T47D (cell line): ENCODE data around the gene C1QTNF3.

Experiments
- DNase-seq, 2 experiments: peaks; one replicate each; pipeline versions ENCODE4 v3.0.0 to v3.0.0-alpha.2; 2011 to 2012; ENCODE audit warnings: low read depth in 1 of 2, low spot score in 1 of 2
- JUND ChIP-seq: IDR thresholded peaks from 2 replicates; pipeline ENCODE4 v1.6.1; 2012; ENCODE audit warnings: low read depth
- in situ Hi-C: cut with HindIII; loops from 2 replicates; pipeline ENCODE4 v1.10.0; 2016; ENCODE audit warnings: low sequenced_read_pairs, low pct_unique_long_range_greater_than_20kb

C1QTNF3 gene

DNA sequence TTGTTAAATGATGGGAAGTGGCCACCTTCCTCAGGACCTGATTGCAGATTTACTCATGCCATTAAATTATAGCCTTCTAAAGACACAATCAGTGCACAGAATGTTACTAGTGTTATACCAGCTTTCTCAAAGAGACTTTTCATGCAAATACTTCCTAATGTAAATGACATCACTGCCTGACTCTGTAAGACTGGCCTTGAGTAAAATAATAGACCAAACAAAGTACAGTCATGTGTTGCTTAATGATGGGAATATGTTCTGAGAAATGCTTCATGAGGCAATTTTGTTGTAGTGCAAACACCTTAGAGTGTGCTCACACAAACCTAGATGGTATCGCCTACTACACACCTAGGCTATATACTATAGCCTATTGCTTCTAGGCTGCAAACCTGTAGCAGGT lies 17.0 kb upstream of the C1QTNF3 start:
- no peak for TF ChIP-seq JUND
- DNase-seq, result no peak
- in situ Hi-C loops, result no loop called here

DNA sequence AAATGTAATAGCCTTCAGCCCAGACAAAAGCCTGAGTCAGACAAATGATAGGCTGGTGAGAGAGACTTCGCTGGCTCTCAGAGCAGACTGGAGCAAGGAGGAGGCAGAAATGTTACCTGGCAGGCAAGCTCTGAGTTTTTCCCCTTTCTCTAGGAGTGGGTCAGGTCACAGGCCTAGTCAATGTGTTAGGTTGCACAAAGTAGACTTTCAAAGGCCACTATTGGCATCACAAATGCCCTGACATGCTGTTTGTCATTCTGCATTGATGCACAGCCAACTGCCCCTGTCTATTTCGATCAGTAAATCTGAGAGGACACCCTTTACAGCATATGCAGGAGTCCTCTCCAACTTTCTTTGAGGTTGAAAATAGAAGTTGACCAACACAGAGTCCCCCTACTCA lies 15.5 kb upstream of the C1QTNF3 start:
- in situ Hi-C loops, result no loop called here
- no peak for TF ChIP-seq JUND
- no peak for DNase-seq

DNA sequence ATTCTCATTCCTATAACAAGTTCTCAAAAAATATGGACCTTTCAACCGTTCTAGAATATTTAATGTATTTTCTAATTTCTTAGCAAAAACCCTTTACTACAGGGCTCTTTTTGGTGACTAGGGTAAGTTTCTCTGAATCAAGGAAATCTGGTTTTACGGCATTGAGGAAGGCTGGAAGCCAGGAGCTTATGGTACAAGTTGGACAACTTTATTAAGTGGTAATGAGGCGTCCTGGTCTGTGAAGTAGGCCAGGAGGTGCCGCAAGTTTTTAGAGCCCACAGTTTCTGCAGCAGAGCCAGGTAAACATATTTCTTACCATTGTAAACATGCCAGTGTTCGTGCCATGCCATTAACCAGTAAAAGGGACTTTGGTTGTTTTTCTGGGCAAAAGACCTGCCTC lies 14.6 kb upstream of the C1QTNF3 start:
- peak in 1 of 2 experiments; percentile 57 for DNase-seq
- in situ Hi-C loops, result no loop called here

DNA sequence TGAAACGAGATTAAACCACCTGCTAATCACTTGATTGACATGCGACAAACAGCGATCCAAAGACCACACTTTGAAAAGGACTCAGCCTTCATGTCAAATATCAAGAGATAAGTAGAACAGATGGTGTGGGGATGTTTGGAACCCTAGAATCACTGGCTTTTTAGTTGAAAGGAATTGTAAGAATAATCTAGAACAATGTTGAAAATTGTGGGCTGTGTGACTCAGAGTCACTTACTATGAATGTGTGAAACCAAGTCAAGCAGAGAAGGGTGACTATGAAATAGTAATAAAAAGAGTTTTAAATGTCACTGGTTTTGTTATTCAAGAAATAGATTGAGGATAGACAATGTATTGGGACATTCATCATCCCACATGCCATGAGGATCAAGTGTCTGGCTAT lies 14.1 kb upstream of the C1QTNF3 start:
- in situ Hi-C loops, result no loop called here
- TF ChIP-seq JUND, result no peak
- DNase-seq, result no peak

More for the DNA sequence above, 14.6 kb upstream of the C1QTNF3 start:
- TF ChIP-seq JUND, result no peak

DNA sequence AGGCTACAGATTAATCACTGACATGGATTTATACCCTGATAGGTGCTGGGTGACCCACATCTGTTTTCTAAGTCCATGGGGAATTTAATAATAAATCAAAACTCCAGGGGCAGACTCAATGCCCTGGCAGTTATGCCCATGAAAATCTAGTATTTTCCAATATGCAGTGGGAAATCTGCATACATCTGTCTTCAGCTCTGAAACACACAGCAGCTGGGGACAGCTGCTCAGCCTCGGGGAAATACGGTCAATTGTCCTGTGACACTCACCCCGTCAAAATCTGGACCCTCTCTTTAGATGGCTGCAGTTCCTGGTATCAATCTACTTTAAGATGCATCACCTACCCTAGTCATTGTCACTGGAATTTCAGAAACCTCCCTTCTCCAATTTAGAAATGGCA lies 12.7 kb upstream of the C1QTNF3 start:
- no peak for TF ChIP-seq JUND
- in situ Hi-C loops, result no loop called here
- no peak for DNase-seq

DNA sequence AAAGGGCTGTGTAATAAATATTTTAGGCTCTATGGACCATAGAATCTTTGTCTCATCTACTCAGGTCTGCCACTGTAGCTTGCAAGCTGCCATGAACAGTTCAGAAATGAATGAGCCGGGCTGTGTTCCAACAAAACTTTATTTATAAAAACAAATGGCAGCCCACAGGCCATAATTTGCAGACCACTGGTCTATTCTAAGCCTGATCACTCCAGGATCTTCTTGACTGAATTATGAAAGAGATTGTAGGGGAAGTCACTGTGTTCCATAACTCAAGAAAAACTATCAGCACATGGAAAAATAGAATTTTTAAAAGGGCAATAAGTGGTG lies 11.4 kb upstream of the C1QTNF3 start:
- no peak for TF ChIP-seq JUND
- no peak for DNase-seq
- in situ Hi-C loops, result no loop called here

DNA sequence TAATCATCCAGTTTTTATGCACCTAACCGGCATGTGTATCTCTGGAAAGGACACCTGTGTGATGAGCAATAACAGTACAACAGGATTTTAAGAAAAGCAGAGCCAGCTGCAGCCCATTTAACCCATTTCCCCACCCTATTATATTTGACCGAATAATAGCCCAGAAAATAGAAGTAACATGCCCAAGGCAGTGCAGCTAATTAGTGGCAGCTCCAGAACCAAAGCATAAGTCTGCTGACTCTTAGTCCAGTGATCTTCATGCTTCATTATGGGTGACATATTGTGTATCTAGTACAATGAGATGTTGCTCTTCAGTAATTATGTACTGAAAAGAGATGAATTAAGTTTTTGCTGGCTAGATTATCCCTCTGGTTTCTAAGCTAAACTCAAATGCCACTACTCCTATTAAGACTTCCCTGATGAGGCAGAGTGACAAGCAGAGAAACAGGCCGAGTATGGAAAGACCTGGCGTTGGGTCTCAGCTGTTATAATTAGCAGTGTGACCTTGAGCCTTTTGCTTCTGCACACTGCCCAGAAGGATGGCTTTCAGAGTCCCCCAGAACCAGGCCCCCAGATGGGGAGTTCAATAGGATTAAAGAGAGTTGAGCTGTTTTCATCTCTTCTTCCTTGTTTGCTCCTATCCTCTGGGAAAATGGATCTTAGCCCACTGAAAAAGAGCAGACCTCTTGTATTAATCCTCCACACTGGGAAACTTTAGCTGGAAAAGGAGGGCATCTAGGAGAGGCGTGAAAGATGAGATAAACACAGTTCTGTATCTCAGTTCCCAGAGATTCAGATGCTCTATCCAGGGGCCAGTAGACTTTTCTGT lies 10.8 kb upstream of the C1QTNF3 start:
- no peak for TF ChIP-seq JUND
- in situ Hi-C loops, result no loop called here
- DNase-seq, result no peak

DNA sequence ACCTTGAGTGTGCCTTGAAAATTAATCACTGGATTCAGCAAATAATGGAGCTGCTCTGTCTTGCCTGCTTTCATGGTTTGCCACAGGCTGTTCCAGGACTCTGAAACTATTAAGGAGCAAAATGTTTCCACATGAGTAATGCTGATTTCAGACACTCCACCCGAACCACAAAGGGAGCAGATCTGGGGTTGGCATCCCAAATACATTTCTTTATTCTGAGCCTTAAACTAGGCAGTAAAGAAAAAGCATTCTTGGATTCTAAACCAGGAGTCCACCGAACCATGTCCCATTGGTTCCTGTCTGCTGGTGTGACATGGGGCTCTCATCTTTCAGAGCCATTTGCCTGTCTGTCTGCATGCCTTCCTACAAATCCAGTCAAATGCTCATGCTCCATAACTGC lies 10.1 kb upstream of the C1QTNF3 start:
- in situ Hi-C loops, result no loop called here
- DNase-seq, result no peak
- no peak for TF ChIP-seq JUND

DNA sequence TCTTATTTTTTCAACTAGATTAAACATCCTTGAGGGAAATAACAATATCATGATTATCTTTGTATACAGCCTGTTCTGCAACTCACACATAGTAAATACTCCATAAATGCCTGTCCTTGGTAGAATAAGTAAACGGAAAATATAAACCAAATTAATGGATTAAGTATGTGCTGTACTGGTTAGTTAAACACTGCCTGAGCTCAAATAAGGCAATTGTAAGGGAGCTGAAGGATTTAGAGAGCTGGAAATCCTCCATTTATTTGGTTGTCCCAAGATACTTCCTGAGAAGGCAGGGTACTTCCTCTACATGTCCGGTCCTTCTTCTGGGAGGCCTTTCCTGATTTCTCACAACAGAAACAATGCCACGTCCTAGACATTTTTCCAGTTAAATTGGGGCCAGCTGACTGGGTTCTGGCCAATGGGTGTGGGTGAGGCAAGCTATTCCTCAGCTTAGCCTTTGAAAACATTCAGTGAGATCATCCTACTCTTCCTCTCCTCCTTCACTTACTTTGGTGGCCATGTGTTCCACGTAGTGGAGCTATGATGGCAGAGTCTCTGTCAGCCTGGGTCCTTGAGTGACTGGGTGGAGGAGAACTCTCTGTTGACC lies 8.5 kb upstream of the C1QTNF3 start:
- no peak for TF ChIP-seq JUND
- in situ Hi-C loops, result no loop called here
- no peak for DNase-seq

DNA sequence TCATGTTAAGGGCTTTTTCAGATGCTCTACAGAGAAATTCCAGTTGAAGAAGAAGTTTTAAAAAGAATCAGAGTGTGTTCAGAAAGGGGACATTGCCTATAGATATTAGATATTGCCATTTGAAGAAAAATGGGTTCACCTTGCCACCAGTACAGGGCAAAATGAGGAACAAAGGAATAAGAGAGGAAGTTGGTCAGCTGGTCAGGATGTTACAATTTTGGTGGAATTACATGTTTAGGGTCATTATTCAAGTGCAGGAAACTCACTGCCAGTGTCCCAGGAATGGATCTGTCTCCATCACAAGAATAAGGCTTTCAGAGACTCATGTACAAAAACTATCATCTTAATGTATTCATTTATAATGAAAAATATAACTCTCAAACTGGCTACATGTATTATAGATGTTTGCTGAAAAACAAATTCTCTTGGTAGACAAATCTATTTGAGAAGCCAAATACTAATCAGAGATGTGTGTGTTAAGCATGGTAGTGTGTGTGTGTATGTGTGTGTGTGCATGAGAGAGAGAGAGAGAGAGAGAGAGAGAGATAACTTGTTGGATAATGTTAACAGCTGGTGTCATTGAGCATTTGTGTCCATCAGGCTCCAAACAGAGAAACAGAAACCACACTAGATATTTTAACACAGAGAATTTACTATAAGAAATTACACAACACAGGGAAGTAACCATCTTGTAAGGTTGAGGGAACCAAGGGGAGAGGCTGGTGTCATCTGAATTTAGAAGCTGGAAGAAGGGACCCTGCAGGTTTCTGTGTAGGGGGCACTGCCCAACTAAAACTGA lies 5.0 kb upstream of the C1QTNF3 start:
- no peak for TF ChIP-seq JUND
- in situ Hi-C loops, result no loop called here
- DNase-seq, result no peak

DNA sequence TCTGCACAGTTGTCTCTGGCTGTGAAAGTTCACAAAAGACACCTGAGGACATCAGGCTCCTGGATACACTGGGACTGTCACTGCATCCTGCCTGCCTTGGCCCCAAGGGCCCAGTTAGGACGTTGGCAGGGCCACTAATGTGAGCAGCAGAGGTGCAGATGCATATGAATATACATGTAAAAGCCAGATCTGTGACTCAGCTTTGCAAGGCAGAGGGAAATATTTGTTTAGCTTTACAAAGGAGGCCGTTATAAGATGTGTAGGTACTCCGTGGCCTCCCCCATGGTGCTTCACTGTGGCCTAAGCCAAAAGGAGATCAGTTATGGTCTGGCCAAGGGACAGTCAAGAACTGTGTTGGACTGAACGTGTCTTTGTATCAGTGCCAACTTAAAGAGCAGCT lies 4.1 kb upstream of the C1QTNF3 start:
- no peak for DNase-seq
- in situ Hi-C loops, result no loop called here
- TF ChIP-seq JUND, result no peak

DNA sequence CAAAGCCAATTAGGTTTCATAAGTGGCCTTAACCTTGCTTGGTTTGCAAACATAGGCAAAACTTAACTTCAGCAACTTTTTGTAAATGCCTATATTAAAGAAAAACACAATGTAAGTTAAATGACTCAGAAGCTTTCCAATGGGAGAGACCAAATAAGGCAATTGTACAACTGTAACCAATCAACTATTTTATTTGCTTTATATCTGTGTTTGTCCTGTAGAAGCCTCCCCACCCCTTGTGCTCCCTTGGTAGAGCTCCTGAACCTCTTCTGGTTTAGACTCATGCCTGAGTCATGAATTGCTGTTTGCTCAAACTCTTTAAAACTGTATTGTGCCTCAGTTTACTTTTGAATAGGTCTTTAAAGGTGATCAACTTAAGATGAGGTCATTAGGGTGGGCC lies 3.0 kb upstream of the C1QTNF3 start:
- no peak for TF ChIP-seq JUND

DNA sequence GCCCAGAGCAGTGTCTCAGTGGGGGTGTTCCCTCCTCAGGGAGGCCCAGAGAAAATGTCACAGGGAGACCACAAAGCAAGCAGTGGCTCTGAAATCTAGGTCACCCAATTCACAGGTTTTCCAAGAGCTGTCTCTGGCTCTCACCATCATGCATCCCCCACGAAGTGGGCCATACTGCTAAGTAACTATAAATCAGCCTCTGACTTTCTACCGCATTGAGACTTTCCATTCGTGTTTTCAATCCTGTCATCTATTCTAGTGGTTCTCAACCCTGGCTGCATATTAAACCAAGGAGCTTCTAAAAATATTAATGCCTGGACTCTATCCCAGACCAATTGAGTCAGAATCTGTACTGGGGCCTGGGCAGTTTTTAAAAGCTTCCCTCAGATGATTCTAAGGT lies 2.0 kb upstream of the C1QTNF3 start:
- no peak for TF ChIP-seq JUND
- in situ Hi-C loops, result no loop called here
- DNase-seq, result no peak

More for the DNA sequence above, 3.0 kb upstream of the C1QTNF3 start:
- DNase-seq, result no peak
- in situ Hi-C loops, result no loop called here
